Suprapubic skin (tissue), 4 donors: ENCODE results near the gene CD27. TPM values are rescaled to one million over a fixed set of nuclear protein-coding genes. Genes with fewer than 3 reads are reported as not detected.
"Not testable (repeated sequence)": the region's sequence is repeated elsewhere in the genome, so short reads cannot be mapped to it uniquely, and the experiment has no call there.

Experiments
- DNase-seq, 2 donors: peaks; one replicate each; pipeline ENCODE4 v3.0.0-alpha.2; 2019; ENCODE audit warnings: low spot score in 2 of 2
- H3K27ac ChIP-seq: fragments of 200-600 bp; sonication (generic); one replicate; pipeline ENCODE4 v1.5.1; 2019
- H3K27me3 ChIP-seq: fragments of 200-600 bp; sonication (generic); one replicate; pipeline ENCODE4 v1.5.1; 2019
- H3K36me3 ChIP-seq: fragments of 200-600 bp; sonication (generic); one replicate; pipeline ENCODE4 v1.5.1; 2019
- H3K4me1 ChIP-seq: fragments of 200-600 bp; sonication (generic); one replicate; pipeline ENCODE4 v1.5.1; 2019
- H3K4me3 ChIP-seq: fragments of 200-600 bp; sonication (generic); one replicate; pipeline ENCODE4 v1.5.1; 2019; ENCODE audit warnings: mild to moderate bottlenecking
- H3K9me3 ChIP-seq: fragments of 200-600 bp; sonication (generic); one replicate; pipeline ENCODE4 v1.5.1; 2019
- EP300 ChIP-seq: sonication (generic); formaldehyde crosslinking; IDR thresholded peaks from one replicate; pipeline ENCODE4 v1.6.1; 2017; ENCODE audit warnings: antibody characterized with exemption
- POLR2A ChIP-seq, 2 donors: fragments of 450-650 bp; IDR thresholded peaks; one replicate each; pipeline ENCODE4 v1.6.1; 2017; ENCODE audit warnings: antibody characterized with exemption in 2 of 2, mild to moderate bottlenecking in 2 of 2, moderate library complexity in 2 of 2
- POLR2AphosphoS5 ChIP-seq, 3 donors: sonication (generic); formaldehyde crosslinking; IDR thresholded peaks; one replicate each; pipeline ENCODE4 v1.6.1; 2017; ENCODE audit warnings: antibody characterized with exemption in 3 of 3
- WGBS: methylation state at CpG from one replicate; pipeline ENCODE4 v1.1.5; 2018; 5-methylcytosine and 5-hydroxymethylcytosine counted together
- total RNA-seq, 4 donors: library from RNA; depleted of rRNA; stranded (reverse); fragments of >200 nt; gene quantifications; one replicate each; pipeline ENCODE4 v1.1.0, GENCODE V29; 2016
- TF ChIP-seq, protein P1 (sequence below), 2 donors: fragments of 200-600 bp in 1 of 2; fragments of 450-650 bp in 1 of 2; sonication (generic) in 1 of 2; IDR thresholded peaks; one replicate each; pipeline ENCODE4 v1.5.1; 2016 to 2019; ENCODE audit warnings: antibody characterized with exemption in 2 of 2, mild to moderate bottlenecking in 1 of 2, moderate library complexity in 1 of 2

Gene CD27
- total RNA-seq, 4 donors from 2014 or later = 1.9 TPM; not detected in 3

- DNase-seq = no peak
- no peak overlapping the region for H3K27ac ChIP-seq
- WGBS = 63% methylated on average over 6 of the region's 6 CpGs
- H3K36me3 ChIP-seq = no peaks in the 10 kb centered on the region
- no peaks in the 10 kb centered on the region for H3K9me3 ChIP-seq
- H3K27me3 ChIP-seq = no peaks in the 10 kb centered on the region
- TF ChIP-seq EP300 (no peak), POLR2AphosphoS5 (IDR thresholded peaks at IDR 0.05) (no peak), POLR2A (IDR thresholded peaks at IDR 0.05) (no peak)
- TF ChIP-seq, protein P1, sequence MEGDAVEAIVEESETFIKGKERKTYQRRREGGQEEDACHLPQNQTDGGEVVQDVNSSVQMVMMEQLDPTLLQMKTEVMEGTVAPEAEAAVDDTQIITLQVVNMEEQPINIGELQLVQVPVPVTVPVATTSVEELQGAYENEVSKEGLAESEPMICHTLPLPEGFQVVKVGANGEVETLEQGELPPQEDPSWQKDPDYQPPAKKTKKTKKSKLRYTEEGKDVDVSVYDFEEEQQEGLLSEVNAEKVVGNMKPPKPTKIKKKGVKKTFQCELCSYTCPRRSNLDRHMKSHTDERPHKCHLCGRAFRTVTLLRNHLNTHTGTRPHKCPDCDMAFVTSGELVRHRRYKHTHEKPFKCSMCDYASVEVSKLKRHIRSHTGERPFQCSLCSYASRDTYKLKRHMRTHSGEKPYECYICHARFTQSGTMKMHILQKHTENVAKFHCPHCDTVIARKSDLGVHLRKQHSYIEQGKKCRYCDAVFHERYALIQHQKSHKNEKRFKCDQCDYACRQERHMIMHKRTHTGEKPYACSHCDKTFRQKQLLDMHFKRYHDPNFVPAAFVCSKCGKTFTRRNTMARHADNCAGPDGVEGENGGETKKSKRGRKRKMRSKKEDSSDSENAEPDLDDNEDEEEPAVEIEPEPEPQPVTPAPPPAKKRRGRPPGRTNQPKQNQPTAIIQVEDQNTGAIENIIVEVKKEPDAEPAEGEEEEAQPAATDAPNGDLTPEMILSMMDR (IDR thresholded peaks at IDR 0.05) = no peak
- peaks cover 8% of the 10 kb centered on the region for H3K4me1 ChIP-seq
- no peak overlapping the region for H3K4me3 ChIP-seq
Observed at GRCh38 chr12:6424008-6424347, 20.8 kb upstream of the CD27 start.

- no peak for DNase-seq
- no peaks in the 10 kb centered on the region for H3K9me3 ChIP-seq
- no peaks in the 10 kb centered on the region for H3K36me3 ChIP-seq
- TF ChIP-seq, protein P1 (IDR thresholded peaks at IDR 0.05) = no peak
- TF ChIP-seq POLR2A (IDR thresholded peaks at IDR 0.05) = no peak
- no peak for TF ChIP-seq POLR2AphosphoS5 (IDR thresholded peaks at IDR 0.05)
- TF ChIP-seq EP300 = no peak
- whole genome bisulfite sequencing = 87% methylated on average over 8 of the region's 8 CpGs
- no peak overlapping the region for H3K27ac ChIP-seq
- peaks cover 11% of the 10 kb centered on the region for H3K4me1 ChIP-seq
- H3K4me3 ChIP-seq = no peak overlapping the region
- no peaks in the 10 kb centered on the region for H3K27me3 ChIP-seq
Observed at GRCh38 chr12:6424866-6425265, 19.9 kb upstream of the CD27 start.

DNA sequence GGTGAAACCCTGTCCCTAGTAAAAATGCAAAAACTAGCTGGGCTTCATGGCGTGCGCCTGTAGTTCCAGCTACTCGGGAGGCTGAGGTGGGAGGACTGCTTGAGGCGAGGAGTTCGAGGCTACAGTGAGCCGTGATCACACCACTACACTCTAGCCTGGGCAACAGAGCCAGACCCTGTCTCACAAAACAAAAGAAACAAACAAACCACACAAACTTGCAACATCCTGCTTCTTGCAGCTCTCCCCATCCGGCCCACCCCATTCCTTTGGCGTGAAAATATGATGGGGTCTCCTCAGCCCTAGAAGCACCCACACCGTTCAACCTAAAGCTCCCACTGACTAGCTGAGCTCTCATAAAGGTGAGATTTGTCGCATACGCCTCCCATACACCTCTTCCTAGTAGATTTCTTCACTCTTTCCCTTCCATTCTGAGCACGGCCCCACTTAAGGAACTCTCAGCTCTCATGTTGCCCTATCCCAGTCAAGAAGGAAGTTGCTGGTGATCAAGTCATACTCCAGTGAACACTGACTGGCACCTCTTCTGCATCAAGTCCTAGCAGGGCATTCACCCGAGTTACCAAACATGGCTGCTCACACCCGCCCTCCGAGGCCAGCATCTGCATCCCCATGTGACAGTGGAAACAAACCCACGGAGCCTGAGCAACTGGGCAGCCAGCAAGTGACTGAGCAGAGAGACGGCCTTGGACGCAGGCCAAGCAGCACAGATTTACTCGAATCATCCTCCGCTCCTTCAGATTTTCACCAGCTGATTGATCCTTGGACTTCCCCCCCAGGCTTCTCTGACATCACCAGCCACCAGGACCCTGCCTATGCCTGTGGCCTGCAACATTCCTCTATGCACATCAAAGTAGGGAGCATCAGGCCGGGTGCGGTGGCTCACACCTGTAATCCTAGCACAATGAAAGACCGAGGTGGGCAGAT lies 18.9 kb upstream of the CD27 start:
- peak in 1 of 2 donors; percentile 60 for DNase-seq
- TF ChIP-seq, protein P1 (IDR thresholded peaks at IDR 0.05) = no peak
- TF ChIP-seq EP300 = no peak
- no peak for TF ChIP-seq POLR2A (IDR thresholded peaks at IDR 0.05)
- TF ChIP-seq POLR2AphosphoS5 (IDR thresholded peaks at IDR 0.05) = no peak
- Histone ChIP-seq H3K36me3 (no peaks in the 10 kb centered on the region), H3K9me3 (no peaks in the 10 kb centered on the region), H3K27me3 (no peaks in the 10 kb centered on the region), H3K4me1 (peaks cover 19% of the 10 kb centered on the region), H3K4me3 (no peak overlapping the region), H3K27ac (no peak overlapping the region)
- WGBS = 81% methylated on average over 23 of the region's 23 CpGs

DNA sequence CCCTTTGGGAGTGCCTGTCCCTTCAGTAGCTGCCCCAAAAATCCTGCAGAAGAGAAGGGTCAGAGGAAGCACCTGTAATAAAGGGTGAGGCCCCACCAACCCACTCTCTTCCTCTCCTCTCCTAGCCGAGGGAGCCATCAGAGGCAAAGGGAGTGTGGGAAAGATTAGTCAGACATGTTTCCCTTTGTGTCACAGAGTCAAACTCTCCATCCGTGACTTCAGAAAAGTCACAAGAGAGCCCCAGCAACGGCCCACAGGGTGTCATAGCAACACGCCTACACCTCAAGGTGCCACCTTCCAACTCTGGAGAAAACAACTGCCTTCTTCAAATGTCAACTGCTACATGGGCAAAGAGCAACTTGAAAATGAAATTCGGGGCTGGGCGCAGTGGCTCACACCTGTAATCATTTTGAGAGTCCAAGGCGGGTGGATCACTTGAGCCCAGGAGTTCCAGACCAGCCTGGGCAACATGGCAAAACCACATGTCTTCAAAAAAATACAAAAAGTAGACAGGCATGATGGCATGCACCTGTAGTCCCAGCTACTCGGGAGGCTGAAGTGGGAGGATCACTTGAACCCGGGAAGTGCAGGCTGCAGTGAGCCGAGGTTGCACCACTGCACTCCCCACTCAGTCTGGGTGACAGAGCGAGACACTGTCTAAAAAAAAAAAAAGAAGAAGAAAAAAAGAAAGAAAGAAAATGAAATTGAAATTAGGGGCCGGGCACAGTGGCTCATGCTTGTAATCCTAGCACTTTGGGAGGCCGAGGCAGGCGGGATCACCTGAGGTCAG lies 17.7 kb upstream of the CD27 start:
- WGBS = 72% methylated on average over 14 of the region's 14 CpGs

DNA sequence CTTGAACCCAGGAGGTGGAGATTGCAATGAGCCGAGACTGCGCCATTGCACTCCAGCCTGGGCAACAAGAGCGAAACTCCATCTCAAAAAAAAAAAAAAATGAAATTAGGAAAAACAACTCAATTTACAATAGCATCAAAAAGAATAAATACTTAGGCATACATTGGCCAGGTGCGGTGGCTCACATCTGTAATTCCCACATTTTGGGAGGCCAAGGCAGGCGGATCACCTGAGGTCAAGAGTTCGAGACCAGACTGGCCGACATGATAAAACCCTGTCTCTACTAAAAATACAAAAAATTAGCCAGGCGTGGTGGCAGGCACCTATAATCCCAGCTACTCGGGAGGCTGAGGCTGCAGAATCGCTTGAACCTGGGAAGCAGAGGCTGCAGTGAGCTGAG lies 17.0 kb upstream of the CD27 start:
- not testable (repeated sequence) for H3K27ac ChIP-seq, H3K4me3 ChIP-seq, DNase-seq, H3K9me3 ChIP-seq, H3K27me3 ChIP-seq, H3K36me3 ChIP-seq
- H3K4me1 ChIP-seq = peaks cover 25% of the 10 kb centered on the region
- WGBS = 95% methylated on average over 10 of the region's 10 CpGs

More for the DNA sequence above, 17.7 kb upstream of the CD27 start:
- H3K4me3 ChIP-seq = no peak overlapping the region
- no peak overlapping the region for H3K27ac ChIP-seq
- no peaks in the 10 kb centered on the region for H3K36me3 ChIP-seq
- TF ChIP-seq POLR2A (IDR thresholded peaks at IDR 0.05) (no peak), EP300 (no peak), POLR2AphosphoS5 (IDR thresholded peaks at IDR 0.05) (no peak)
- TF ChIP-seq, protein P1 (IDR thresholded peaks at IDR 0.05) = no peak
- H3K27me3 ChIP-seq = no peaks in the 10 kb centered on the region
- DNase-seq = peak in 1 of 2 donors; percentile 48
- H3K9me3 ChIP-seq = no peaks in the 10 kb centered on the region
- H3K4me1 ChIP-seq = peaks cover 25% of the 10 kb centered on the region
